ENCODE measurements around the gene PPP2R2C.

Gene PPP2R2C

DNA sequence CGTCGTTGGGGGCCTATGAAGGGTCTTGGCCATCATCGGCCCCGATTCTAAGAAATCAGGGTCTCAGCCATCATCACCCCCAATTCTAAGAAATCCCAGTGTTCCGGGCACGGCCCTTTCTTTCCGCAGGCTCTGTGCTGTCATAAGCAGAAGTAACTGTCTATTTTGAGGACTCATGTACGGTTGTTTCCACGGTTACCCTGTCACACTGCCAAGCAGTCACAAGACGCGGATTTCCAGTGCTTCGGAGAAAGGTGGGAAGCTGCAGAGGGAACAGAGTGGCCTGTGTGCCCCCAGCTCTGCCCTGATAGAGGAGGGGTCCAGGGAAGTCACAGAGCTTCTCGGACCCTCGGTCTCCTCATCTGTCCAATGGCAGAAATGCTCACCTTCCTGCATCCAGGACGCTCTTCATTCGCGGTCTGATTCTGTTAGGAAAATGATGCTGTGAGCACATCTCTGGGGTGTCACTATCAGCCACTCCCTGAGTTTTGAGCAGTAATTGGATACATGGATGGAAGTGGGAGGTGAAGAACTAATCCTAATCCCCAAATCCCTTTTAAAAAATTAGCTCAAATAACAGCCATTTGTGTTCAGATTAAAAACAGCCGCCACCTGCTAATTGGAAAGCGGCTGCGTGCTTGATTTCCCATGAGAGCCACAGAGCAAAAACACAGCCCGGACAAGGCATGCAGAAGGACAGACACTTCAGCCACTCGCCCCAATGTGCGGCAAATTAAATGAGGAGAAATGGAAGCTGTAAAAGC is 129.7 kb downstream of the PPP2R2C start:
- DNase-seq (ENCODE audit: low read depth), result no peak

GRCh38 chr4:6341696-6342095 is 130.7 kb downstream of the PPP2R2C start:
- DNase-seq (ENCODE audit: low read depth), result no peak

DNA sequence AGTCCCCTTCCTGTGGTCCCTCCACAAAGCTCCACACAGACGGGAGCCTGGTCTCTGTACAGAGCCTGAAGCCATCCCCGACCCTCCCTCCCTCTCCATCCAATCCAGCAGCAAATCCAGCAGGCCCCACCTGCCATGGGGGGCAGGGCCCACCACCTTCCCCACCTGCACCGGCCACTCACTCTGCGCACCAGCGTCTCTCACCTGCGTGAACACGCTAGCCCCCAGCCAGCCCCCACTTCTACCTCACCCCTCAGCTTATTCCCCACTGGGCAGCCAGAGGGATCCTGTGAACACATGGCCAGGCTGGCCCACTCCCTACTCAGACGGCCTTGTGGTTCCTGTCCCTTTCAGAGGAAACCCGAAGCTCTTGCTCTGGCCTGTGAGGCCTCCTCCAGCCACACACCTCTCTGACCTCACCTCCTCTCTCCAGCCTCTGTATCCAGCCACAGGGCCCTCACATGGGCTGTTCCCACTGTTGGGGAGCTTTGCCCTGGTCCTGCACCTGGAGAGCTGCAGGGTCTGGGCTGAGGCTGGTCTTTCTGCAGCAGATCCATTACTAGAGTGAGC is 131.9 kb downstream of the PPP2R2C start:
- DNase-seq (ENCODE audit: low read depth), result no peak

DNA sequence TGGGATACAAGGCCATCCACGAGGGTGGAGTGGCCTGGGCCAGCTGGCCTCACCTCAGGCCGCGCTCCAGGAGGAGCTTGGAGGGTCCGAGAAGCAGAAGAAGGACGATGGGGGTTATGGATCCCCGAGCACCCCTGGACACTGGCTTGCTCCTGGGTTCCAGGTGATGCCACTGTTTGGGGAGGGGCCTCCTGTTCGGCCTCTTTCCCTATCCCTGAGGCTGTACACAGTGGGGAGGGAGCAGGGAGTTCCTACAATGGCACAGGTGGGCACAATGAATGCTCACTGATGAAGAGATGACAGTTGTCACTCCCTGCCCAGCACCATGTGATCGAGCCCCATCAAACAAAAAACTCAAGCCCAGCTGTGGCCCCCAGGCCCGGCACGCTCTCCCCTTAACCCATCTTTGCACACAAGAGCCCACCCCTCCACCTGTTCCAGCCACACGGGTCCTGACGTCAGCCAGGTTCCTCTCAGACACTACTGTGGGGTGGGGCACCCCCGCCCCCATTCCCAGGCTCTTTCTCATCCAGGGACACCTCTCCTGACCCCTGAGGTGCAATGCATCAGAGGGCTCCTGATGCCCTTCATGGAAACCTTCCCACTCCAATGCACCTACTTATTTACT is 132.5 kb downstream of the PPP2R2C start:
- no peak for DNase-seq (ENCODE audit: low read depth)

- DNase-seq (ENCODE audit: low read depth), result no peak
These were observed 133.2 kb downstream of the PPP2R2C start for GRCh38 chr4:6338951-6339817.

GRCh38 chr4:6338175-6338950 is 134.1 kb downstream of the PPP2R2C start:
- no peak for DNase-seq (ENCODE audit: low read depth)

DNA sequence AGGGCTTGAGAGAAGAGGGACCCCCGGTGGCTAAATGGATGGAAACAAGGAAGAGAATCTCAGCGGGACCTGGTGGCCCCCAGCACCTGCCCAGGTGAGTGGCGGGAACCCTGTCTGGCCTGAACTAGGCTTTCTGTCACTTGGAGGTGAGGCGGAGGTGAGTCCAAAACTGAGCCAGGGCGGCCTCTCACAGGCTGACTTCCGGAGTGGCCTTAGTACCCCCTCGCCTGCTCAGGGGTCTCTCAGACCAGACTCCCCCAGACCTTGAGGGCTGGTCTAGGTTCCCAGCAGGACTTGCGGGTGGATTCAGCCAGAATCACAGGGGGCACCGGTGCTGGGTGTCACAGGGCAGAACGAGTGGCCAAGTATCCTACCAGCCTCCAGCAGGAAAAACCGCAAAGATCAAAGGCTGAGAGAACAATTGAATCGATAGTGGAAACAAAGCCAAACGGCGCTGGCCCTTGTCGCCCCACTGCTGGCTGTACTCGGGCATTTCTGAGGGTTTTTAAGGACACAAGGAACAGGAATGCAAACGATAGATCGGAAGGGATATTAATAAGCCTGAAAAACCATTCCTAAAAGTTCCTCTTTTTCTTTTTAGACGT is 135.0 kb downstream of the PPP2R2C start:
- no peak for DNase-seq (ENCODE audit: low read depth)

DNA sequence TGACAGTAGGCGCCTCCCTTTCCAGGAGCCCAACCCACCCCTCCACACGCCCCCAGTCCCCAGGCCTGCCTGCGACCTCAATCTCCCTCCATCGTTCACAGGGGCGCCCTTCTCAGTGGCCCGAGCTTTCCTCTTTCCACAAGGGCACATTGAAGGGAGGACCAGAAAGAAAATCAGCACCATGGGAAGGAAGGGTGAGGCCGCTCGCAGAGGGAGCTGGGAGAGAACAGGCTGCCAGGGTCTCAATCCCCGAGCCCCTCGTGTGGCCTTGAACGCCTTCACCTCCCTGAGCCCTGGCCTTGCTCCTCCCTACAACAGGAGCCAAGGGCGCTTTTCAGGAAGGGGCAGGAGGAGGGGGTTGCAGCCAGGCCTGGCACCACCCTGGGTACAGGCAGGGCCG is 136.2 kb downstream of the PPP2R2C start:
- DNase-seq (ENCODE audit: low read depth), result no peak

GRCh38 chr4:6335040-6335590 is 137.3 kb downstream of the PPP2R2C start:
- no peak for DNase-seq (ENCODE audit: low read depth)

DNA sequence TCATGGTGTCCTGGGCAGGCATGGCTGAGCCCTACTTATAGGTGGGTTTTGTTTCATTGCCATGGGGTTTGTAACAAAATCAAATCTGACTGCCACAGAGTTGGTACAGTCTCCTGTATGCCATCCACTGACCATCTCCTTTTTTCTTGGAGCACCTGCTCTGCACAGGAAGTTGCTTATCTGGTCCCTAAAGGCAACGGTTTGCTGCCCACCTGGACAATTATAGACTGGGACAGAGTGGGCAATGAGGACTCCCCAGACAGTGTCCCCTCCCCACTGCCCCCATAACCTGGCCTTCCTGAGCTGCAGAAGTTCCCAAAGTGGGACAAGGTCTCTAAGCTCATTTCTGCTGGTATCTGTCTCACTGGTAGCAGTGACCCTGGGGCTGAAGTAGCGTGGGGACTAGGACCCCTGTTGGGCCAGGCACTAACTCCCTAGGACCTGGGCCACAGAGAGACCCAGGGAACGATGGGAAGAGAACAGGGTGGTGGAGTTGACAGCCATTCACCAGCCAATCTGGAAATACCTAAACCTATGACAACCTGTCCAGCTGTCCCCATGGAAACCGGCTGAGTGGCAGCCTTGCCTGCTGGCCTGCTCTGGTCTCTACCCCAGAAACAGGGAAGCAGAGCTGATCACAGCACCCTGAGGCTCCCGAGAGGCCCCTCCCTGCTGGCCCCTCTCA is 138.1 kb downstream of the PPP2R2C start:
- DNase-seq (ENCODE audit: low read depth), result no peak

- DNase-seq (ENCODE audit: low read depth), result no peak
These were observed 138.9 kb downstream of the PPP2R2C start for GRCh38 chr4:6333301-6334202.

DNA sequence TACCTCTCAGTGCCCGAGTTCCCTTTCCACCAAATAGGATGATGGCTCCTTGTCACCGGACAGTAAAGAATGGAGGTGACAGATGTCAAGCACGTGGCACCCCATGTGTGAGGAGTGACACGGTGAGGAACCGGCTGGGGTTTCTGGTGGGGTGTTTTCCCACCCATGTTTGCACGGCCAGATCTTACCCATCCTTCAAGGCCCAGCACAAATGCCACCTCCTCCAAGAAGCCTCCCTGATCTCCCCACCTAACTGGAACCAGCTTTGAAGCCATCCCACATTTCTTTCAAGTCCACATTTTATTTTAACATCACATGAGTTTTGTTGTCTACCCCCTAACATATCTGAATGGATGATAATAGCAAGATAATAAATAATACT is 139.8 kb downstream of the PPP2R2C start:
- DNase-seq (ENCODE audit: low read depth), result no peak

DNA sequence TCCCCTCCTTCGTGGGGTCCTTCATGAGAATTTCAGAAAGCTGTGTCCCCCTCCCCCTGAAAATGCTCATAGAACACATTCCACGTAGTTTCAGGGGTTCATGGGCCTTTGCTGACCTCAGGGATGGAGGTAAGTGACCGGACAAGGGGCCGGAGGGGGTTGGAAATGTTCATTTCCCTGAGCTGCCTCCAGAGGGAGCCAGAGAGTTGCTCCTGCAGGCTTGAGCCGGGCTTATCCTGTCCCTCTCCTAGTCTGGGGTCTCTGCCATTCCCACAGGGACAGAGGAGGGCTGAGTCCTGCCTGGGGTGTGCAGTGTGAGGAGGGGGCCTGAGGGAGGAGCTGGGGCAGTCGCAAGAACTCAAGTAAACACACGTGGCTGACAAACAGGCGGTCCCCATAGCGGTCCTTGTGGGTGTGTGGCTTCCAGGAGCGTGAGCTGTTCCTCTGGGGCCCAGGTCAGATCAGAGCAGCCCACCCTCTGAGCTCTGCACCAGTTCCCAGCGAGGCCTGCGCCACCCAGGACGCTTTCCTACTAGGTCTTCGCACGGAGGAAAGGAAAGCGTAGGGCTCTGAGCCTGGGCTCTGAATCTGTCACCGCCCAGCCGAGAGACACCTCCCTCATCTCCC is 140.3 kb downstream of the PPP2R2C start:
- DNase-seq (ENCODE audit: low read depth), result no peak

- no peak for DNase-seq (ENCODE audit: low read depth)
These were observed 140.9 kb downstream of the PPP2R2C start for GRCh38 chr4:6331468-6331867.

DNA sequence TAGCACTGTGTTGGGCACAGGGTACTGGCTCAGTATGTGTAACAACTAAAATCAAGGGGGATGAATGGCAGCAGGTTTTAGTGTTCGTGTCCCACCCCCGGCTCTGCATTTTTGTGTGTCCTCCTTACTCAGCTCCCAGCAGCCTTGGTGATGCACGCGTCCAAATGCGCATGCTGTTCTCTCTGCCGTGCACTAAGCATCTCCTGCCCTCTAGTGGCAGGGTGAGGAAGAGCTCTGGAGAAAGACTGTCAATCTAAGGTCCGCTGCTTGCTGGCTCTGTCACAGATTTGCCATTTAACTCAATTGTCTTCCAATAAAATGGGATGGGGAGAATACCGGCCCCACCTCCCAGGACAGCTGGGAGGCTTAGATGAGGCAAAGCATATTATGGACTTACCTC is 141.4 kb downstream of the PPP2R2C start:
- no peak for DNase-seq (ENCODE audit: low read depth)

- DNase-seq (ENCODE audit: low read depth), result no peak
These were observed 142.0 kb downstream of the PPP2R2C start for GRCh38 chr4:6330384-6330767.

DNA sequence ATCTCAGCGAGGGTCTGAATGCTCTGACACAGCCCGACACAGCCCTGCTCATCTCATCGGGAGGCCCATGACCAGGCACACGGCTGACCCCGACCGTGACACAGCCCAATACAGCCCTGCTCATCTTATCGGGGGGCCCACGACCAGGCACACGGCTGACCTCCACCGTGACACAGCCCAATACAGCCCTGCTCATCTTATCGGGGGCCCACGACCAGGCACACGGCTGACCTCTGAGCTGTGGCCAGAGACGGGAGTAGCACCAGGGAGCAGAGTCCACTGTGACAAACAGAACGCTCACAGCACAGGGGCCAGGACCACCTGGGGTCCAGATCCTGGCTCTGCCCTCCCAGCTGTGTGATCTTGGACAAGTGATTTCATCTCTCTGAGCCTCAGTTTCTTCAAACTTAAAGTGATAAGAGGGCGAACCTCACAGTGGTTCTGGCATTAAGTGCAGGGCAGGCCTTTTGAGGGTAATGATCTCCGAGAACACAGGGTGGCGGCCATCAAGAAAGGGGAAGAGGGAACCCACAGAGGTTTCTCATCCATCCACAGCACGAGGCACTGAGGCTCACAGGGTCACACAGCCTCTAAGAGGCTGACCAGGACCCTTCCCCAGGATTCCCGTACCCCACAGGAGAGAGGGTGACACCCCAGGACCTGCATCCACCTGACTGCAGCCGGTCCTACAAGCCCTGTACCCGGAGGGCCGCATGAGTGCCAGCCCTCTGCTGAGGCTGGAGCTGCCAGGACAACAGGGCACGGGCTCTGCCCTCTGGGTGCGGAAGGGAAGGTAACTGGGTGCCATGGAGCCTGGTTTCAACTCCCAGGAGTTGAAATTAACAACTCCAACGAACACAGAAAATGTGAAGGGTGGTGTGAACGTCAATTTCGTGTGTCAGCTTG is 142.7 kb downstream of the PPP2R2C start:
- DNase-seq (ENCODE audit: low read depth), result no peak

- no peak for DNase-seq (ENCODE audit: low read depth)
These were observed 143.9 kb downstream of the PPP2R2C start for GRCh38 chr4:6328526-6328925.

Measured in GM04504 (cell line).